HG02610 (cell line): ENCODE measurements around the gene RASGRP2.

ENCODE experiments used
- ATAC-seq: cut with Tn5 transposase; IDR thresholded peaks from one replicate; pipeline ENCODE4 v1.9.1; 2021; ENCODE audit warnings: mild to moderate bottlenecking, moderate library complexity; ENCODE audit not compliant: unreplicated experiment

Gene RASGRP2

DNA sequence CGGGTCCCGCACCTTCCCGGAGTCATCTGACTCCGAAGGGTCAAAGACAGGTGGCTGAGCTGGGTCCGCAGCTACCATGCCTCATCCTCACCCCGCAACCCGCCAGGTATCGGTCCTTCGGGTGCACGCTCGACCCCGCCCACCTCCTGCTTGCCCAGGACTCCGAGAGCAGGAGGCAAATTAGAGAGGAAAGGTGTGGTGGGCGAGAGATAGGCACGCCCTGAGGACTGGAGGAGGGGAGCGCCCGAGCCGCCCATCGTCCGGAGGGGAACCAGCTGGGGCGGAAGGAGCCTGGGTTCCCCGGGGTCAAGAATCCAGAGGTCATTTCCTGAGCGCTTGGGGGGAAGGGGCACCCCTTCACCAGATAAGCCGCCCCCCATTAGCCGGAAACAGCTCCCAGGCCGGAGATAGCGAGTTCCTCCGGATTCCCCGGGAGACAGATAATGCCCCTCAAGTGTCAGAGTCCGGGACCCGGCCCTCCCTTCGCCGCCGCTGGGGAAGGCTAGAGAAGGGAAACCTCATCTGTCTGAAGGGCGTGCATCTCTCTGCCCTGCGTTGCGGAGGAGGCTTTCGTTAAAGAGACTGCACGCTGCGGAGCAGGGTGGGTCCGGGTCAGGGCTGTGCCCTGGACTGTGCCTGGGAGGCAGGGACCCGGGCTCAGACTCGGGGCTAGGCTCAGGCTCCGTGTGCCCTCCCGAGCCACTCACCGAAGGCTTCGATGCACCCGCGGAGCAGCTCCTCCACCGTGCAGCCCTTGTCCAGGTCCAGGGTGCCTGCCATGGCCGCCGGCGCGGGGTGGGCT, 1.7 kb downstream of the RASGRP2 start:
- ATAC-seq, result no peak

DNA sequence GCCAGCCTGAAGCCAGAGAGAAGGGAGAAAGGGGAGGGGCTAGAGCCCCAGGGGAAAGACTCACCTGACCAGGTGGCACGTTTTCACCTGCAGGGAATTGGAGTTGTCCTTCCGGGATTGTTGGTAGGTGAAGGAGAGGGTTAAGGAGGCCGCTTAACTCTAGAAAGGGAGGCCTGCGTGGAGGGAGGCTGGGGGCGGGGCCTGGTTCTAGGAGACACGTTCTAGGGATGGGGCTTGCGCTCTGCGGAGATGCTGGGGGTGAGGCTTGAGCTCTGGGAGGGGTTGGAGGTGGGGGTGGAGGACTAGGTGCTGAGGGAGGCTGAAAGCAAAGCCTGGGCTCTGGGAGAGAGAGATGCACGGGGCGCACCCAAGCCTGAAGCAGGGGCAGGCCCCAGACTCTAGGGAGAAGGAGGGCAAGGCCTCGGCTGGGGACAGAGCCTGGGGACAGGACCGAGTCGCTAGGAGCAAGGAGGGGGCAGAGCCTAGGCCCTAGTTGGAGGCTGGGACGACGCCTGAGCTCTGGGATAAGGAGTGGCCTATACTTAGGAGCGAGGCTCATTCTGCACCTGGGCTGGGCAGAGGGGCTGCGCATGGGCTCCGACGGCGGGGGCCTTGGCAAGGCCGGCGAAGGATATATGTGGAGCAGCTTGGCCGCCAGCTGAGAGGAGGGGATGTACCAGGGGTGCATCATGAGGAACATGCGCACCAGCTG, 2.4 kb downstream of the RASGRP2 start:
- ATAC-seq, result no peak

DNA sequence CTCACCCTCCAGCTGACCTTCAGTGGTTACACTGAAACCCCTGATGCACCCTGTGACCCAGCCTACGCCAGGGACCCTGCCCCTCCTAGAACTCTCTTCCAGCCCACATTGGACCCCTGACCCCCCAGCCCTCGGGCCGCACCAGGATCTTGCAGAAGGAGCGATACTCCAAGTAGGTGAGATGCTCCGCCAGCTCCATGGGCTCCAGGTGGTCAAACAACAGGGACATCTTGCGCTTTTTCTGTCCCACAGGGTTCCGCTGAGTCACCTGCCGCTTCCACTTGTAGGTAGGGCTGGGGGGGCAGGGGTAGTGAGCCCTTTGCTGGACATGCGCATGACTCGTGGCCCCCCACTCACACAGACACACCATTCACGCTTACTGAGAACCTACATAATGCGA, 4.1 kb downstream of the RASGRP2 start:
- ATAC-seq, result no peak

DNA sequence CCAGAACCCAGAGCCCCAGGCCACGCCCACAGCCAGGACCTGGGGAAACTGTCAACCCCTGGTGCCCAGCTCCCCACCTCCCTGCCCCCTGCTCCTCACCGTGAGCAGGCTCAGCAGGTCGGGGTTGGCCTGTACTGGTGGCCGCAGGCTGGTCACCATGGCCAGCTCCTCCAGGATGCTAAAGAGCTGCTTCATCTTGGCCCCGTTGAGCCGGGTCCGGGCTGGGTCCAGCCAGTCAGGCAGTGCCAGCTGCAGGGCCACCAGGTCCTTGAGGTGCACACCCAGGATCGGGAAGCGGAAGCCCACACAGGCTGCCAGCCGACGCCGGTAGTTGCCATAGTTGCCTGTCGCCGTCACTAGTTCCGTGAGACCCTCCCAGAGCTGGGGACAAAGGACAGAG, 7.3 kb downstream of the RASGRP2 start:
- no peak for ATAC-seq

- ATAC-seq, result no peak
Measured at GRCh38 chr11:64735725-64736259, 8.2 kb downstream of the RASGRP2 start.

DNA sequence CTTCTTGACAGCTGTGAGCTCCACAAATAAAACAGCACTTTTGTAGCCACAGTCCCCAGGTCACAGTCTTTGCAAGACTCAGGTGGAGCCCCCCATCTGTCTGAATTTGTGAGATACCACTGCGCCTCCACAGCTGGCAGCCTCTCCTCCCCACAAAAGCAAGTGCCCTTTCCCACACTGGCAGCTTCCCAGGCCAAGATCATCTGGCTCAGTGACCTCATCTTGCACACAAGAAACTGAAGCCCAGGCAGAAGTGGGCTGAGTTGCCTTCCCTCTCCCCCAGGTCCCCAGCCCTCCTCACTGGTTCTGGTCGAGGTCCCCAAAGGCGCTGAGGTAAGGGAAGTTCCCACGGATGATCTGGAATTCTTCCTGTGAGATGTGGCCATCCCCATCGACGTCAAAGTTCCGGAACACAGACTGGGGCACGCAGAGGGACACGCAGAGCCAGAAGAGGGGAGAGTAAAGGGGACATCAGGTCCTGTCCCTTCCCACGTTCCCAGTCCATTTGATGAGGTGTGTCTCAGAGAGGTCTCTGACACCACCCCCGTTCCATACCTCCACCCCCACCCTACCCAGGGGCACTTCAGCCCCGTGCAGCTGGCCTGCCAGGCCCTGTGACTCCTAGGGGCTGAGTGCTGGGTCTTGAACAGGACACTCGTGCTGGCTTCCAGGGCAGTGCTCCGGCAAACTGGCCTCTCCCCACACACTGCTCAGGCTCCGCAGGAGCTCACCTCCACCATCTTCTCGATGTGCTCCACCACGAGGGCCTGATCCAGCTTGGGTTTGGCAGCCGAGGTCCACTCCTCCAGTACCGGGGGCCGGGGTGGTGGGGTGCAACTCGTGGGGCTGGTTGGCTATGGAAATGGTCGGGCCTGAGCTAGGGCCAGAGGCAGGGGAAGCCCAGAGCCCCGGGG, 8.9 kb downstream of the RASGRP2 start:
- no peak for ATAC-seq

DNA sequence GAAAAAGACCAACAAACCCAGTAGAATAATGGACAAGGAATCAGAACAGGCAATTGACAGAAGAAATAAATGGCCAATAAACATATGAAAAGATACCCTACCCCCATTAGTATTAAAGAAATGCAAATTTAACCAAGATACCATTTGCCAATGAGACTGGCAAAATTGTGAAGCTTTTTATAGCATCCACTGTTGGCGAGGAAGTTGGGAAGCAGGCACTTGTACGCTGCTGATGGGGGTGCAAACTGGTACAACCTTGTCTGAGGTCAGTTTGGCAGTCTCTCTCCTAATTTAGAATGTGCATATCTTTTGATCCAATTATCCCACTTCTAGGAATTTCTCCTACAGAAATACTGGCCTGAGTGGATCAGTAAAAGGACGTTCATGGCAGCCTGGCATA, 12.3 kb downstream of the RASGRP2 start:
- ATAC-seq, result no peak

DNA sequence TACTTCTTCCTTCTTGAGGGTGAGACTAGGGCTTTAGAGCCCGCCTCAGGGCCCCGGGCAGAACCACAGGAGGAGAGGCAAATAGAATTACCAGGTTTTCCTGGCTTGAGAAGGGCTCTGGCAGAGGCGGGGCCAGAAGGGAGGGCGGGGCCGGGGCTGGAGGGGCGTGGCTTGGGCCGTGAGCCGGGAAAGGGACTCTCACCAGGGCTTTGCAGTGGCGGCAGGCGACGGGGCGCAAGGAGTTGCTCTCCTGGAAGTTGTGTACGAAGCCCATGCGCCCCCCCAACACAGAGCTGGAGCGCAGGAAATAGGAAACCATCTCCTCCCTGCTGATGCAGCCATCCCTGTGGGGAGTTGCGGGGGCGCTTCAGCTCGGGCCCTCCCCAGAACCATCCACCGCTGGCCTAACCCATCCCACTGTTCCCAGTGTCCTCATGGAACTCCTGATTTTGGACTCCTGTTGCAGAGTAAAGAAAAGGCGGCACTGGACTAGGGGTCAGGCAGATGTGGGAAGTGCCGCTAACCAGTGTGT, 14.0 kb downstream of the RASGRP2 start:
- ATAC-seq, result no peak

DNA sequence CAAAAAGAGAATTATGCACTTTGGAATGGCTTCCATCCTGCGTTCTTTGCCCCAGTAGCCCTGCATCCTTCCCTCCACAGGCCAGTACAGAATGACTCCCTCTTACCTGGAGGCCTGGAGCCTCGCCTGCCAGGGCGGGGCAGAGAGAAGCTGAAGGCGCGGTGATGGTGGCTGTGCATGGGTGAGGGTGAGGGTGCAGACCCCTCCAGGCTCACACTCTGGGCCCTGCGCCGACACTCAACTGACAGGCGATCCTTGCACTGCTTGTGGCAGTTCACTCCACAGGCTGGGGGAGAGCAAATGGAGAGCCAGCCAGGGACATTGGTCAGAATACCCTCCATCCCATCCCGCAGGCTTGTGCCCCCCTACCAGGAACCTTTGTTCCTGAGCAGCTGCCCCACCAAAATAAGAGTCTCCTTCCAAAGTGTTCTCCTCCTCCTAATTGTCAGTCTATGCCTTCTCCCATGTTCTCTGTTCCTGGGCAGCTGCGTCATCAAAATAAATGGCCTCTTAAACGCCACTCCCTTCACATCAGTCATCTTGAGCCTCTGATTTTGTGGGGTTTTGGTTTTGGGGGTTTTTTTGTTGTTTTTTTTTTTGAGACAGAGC, 15.1 kb downstream of the RASGRP2 start:
- ATAC-seq, result no peak

DNA sequence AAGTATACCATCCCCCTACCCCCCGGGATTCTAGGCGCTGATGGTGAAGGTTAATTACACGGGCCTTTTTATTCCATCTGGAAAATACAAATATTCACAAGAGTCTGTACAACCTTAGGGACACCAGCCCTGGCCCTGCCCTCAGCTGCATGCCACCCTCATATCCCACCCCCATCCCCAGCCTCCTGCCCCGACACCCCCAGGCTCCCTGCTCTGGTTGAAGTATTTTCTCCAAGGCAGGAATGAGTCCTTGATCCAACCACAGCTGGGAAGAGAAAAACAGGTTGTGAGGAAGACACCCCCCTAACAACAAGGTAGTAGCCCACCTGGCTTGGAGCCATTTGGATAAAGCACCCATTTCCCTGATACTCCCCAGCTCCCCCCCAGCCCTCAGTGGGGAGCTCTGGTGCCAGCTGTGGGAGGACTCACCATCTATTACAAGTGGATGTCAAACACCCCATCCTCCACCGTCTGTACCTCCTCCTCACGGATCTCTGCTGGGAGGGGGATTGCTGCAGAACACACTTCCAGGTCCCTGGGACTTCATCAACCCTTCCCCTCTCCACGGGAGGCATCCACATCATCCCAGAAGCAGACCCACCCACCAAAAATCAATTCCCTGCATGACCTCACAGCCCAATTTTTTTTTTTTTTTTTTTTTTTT, 16.9 kb downstream of the RASGRP2 start:
- ATAC-seq, result no peak

DNA sequence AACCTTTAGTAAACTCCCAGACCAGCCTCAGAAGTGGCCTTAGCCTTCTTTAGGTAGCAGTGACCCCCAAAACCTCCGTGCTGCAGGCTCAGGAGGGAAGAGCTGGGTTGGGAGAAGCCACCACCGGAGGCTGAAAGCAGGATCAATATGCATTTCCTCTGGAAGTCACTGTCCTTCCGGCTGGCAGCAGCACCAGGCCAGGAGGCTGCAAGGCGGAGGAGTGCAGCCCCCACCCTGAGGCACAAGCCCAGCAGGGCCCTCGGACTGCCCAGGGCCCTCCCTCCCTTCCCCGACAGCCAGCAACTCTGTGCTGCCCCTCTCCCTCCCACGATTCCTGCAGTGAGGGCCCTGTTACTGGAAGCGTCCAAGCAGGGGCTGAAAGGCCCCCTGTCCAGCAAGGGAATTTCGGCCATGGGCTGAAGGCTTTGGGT, 17.7 kb downstream of the RASGRP2 start:
- no peak for ATAC-seq

GRCh38 chr11:64724863-64725532, 18.9 kb downstream of the RASGRP2 start:
- no peak for ATAC-seq

GRCh38 chr11:64723907-64724862, 19.8 kb downstream of the RASGRP2 start:
- ATAC-seq, result no peak

GRCh38 chr11:64723117-64723906, 20.6 kb downstream of the RASGRP2 start, which contains the start of gene NRXN2:
NRXN2 (minus strand) TSS chr11:64723197; CDS start chr11:64713699, 9,498 bp downstream.
- peak; percentile 89 for ATAC-seq

DNA sequence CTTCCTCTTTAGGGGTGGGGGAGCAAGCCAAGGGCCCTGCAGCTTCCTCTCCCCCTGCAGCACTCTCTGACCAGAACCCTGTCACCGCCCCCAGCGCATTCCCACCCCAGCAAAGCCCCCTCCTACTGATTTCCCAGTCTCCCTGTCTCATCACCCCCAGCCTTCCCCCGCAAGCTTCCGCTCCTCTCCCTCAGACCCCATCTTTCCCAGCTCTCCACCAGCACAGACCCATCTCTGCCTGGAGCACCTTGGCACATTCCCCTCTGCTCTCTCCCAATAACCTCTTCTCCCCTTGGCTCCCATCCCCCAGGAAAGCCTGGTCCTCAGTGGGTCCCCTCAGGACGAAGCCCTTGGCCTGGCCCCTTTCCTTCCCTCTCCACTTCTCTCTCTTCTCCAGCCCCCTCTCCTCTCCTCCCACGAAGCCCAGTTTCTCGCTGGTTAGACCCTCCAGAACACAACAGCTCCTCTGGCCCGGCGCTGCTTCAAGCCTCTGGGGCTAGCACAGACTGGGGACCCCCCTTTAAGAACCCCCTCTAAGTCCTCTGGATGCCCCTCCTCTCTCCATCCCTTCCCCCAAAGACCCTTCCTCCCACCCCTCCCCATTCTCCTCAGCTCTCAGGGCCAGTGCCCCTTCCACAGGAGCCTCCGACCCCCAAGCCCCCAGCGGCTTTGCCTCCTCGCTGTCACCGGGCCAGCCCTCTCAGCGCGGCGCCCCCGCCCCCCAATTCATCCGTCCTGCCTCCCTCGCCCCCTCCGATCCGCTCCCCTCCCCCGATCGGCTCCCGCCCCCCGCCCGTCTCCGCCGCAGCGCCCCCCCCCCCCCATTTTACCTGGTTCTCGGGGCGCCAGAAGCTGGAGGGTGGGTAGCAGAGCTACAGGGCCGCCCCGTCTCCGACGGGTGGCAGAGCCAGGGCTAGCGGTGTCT, 21.5 kb downstream of the RASGRP2 start:
- ATAC-seq, result no peak

DNA sequence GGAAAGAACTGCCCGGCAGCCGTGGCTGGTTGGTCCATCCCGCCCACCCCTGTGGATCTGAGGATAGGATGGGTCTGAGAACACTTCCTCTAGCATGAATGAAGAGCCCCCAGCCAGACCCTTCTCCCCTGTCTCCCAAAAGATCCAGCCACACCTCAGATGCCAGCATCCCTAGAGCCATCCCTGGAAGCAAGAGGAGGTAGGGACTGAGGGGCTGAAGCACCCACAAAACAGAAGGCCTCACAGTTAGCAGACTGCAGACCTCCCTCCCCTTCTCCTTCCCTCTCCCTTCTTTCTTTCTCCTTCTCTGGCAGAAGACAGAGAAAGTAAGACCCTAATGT, 22.6 kb downstream of the RASGRP2 start:
- no peak for ATAC-seq
